Loucy (cell line): ENCODE results near the gene SLC50A1.
"Not testable (repeated sequence)": the region's sequence is repeated elsewhere in the genome, so short reads cannot be mapped to it uniquely, and the experiment has no call there.

ENCODE experiments used
- H2AFZ ChIP-seq: fragments of 200-600 bp; sonication (generic); 2 replicates; pipeline ENCODE4 v1.6.0; 2016; ENCODE audit warnings: antibody characterized with exemption, mild to moderate bottlenecking, low read length, moderate library complexity
- H3F3A ChIP-seq: fragments of 200-600 bp; 2 replicates; pipeline ENCODE4 v1.6.0; 2016; ENCODE audit warnings: antibody characterized with exemption, low read depth, mild to moderate bottlenecking
- H3K27me3 ChIP-seq: fragments of 200-600 bp; sonication (generic); 2 replicates; pipeline ENCODE4 v1.6.1; 2014; ENCODE audit warnings: low read length, mild to moderate bottlenecking; ENCODE audit not compliant: insufficient read depth, poor library complexity, severe bottlenecking
- H3K36me3 ChIP-seq: fragments of 200-600 bp; sonication (generic); 2 replicates; pipeline ENCODE4 v1.6.1; 2016; ENCODE audit warnings: low read length; ENCODE audit not compliant: insufficient read depth
- H3K4me1 ChIP-seq: fragments of 200-600 bp; sonication (generic); 2 replicates; pipeline ENCODE4 v1.5.1; 2014; ENCODE audit warnings: low read length, mild to moderate bottlenecking; ENCODE audit not compliant: insufficient read depth, poor library complexity, severe bottlenecking
- H3K4me2 ChIP-seq: fragments of 200-600 bp; sonication (generic); 2 replicates; pipeline ENCODE4 v1.6.0; 2014; ENCODE audit warnings: antibody characterized with exemption, low read length, low read depth, mild to moderate bottlenecking; ENCODE audit not compliant: poor library complexity, severe bottlenecking
- H3K4me3 ChIP-seq: fragments of 200-600 bp; sonication (generic); 2 replicates; pipeline ENCODE4 v1.5.1; 2014; ENCODE audit warnings: low read length, mild to moderate bottlenecking, mixed read lengths; ENCODE audit not compliant: poor library complexity, severe bottlenecking
- H3K79me2 ChIP-seq: fragments of 200-600 bp; sonication (generic); 2 replicates; pipeline ENCODE4 v1.6.1; 2014; ENCODE audit warnings: low read length; ENCODE audit not compliant: insufficient read depth
- H3K9ac ChIP-seq: fragments of 200-600 bp; sonication (generic); 2 replicates; pipeline ENCODE4 v1.6.0; 2014; ENCODE audit warnings: mild to moderate bottlenecking, low read depth, low read length, moderate library complexity; ENCODE audit not compliant: poor library complexity, severe bottlenecking
- H3K9me2 ChIP-seq: fragments of 200-600 bp; sonication (generic); replicated peaks from 2 replicates; pipeline ENCODE4 v1.6.1; 2016; ENCODE audit warnings: low read depth, low read length, mixed read lengths
- H3K9me3 ChIP-seq: fragments of 200-600 bp; sonication (generic); 2 replicates; pipeline ENCODE4 v1.6.1; 2014; ENCODE audit warnings: mild to moderate bottlenecking, antibody characterized with exemption, low read length, low read depth; ENCODE audit not compliant: insufficient read depth
- H4K20me1 ChIP-seq: fragments of 200-600 bp; sonication (generic); 2 replicates; pipeline ENCODE4 v1.6.0; 2014; ENCODE audit warnings: antibody characterized with exemption, low read length, mild to moderate bottlenecking; ENCODE audit not compliant: insufficient read depth, poor library complexity, severe bottlenecking
- CTCF ChIP-seq: fragments of 200-600 bp; sonication (generic); conservative IDR thresholded peaks from 2 replicates; pipeline ENCODE4 v1.5.1; 2014; ENCODE audit warnings: mild to moderate bottlenecking, antibody characterized with exemption, low read length
- EZH2phosphoT487 ChIP-seq: fragments of 200-600 bp; IDR thresholded peaks from 2 replicates; pipeline ENCODE4 v1.6.1; 2018; ENCODE audit warnings: antibody characterized with exemption, mild to moderate bottlenecking, moderate library complexity, borderline replicate concordance

Gene SLC50A1

GRCh38 chr1:155117610-155118009 lies 18.0 kb upstream of the SLC50A1 start:
- Histone ChIP-seq H3K27me3 (no peaks in the 10 kb centered on the region), H3F3A (no peaks in the 10 kb centered on the region), H2AFZ (no peak overlapping the region), H3K9ac (no peak overlapping the region), H4K20me1 (no peaks in the 10 kb centered on the region), H3K4me3 (no peak overlapping the region), H3K79me2 (no peaks in the 10 kb centered on the region), H3K36me3 (no peaks in the 10 kb centered on the region), H3K4me1 (no peaks in the 10 kb centered on the region), H3K9me2 (no peaks in the 10 kb centered on the region), H3K9me3 (no peaks in the 10 kb centered on the region), H3K4me2 (no peak overlapping the region)
- no peak for TF ChIP-seq EZH2phosphoT487

GRCh38 chr1:155118090-155118489 lies 17.6 kb upstream of the SLC50A1 start:
- not testable (repeated sequence) for H4K20me1 ChIP-seq, H3K79me2 ChIP-seq, H3K4me2 ChIP-seq, H3K27me3 ChIP-seq, H3K4me3 ChIP-seq, H3F3A ChIP-seq, H3K9ac ChIP-seq, H3K9me3 ChIP-seq, H3K36me3 ChIP-seq, H3K4me1 ChIP-seq, H2AFZ ChIP-seq, H3K9me2 ChIP-seq

GRCh38 chr1:155120253-155120652 lies 15.4 kb upstream of the SLC50A1 start:
- Histone ChIP-seq H3K9me3 (no peaks in the 10 kb centered on the region), H2AFZ (no peak overlapping the region; the same call in 1 of the 2 replicates), H3K27me3 (no peaks in the 10 kb centered on the region), H3K4me1 (no peaks in the 10 kb centered on the region), H3K4me2 (no peak overlapping the region), H3K9me2 (no peaks in the 10 kb centered on the region), H3K9ac (no peak overlapping the region), H3K4me3 (no peak overlapping the region), H4K20me1 (no peaks in the 10 kb centered on the region), H3K36me3 (no peaks in the 10 kb centered on the region), H3F3A (no peaks in the 10 kb centered on the region), H3K79me2 (no peaks in the 10 kb centered on the region)
- TF ChIP-seq EZH2phosphoT487 = no peak
- TF ChIP-seq CTCF = no peak

- Histone ChIP-seq H3K36me3 (no peaks in the 10 kb centered on the region), H3K9ac (no peak overlapping the region), H3K9me2 (no peaks in the 10 kb centered on the region), H3K27me3 (no peaks in the 10 kb centered on the region), H3K4me3 (no peak overlapping the region), H3K9me3 (no peaks in the 10 kb centered on the region), H2AFZ (no peak overlapping the region), H3K79me2 (no peaks in the 10 kb centered on the region), H4K20me1 (no peaks in the 10 kb centered on the region), H3F3A (no peaks in the 10 kb centered on the region), H3K4me2 (no peak overlapping the region), H3K4me1 (no peaks in the 10 kb centered on the region)
- TF ChIP-seq CTCF = no peak
- TF ChIP-seq EZH2phosphoT487 = no peak
These were observed 14.4 kb upstream of the SLC50A1 start for GRCh38 chr1:155121249-155121648.
